Liver (tissue), 9 donors: Measurements from ENCODE around the gene CDH16. TPM values are rescaled to one million over a fixed set of nuclear protein-coding genes. Genes with fewer than 3 reads are reported as not detected.
"Not testable (repeated sequence)": the region's sequence is repeated elsewhere in the genome, so short reads cannot be mapped to it uniquely, and the experiment has no call there.

Experiments
- DNase-seq: peaks from one replicate; pipeline ENCODE4 v3.0.0-alpha.2; 2017; ENCODE audit warnings: low spot score
- H3K27ac ChIP-seq, 2 donors: one replicate each; pipeline ENCODE4 v1.7.0; 2013; ENCODE audit warnings: inconsistent platforms in 2 of 2, low read length in 2 of 2, control low read depth in 1 of 2, low read depth in 1 of 2, mild to moderate bottlenecking in 1 of 2
- H3K27me3 ChIP-seq, 4 donors: one replicate each; pipeline versions ENCODE4 v1.6.1 to v1.7.0; 2013; ENCODE audit warnings: low read length in 3 of 4, inconsistent platforms in 1 of 4, mild to moderate bottlenecking in 1 of 4, moderate library complexity in 1 of 4; ENCODE audit not compliant: control insufficient read depth in 4 of 4, insufficient read depth in 4 of 4
- H3K36me3 ChIP-seq, 4 donors: one replicate each; pipeline versions ENCODE4 v1.6.1 to v1.7.0; 2013; ENCODE audit warnings: low read length in 3 of 4, mild to moderate bottlenecking in 3 of 4, low read depth in 1 of 4, moderate library complexity in 1 of 4; ENCODE audit not compliant: control insufficient read depth in 4 of 4, insufficient read depth in 3 of 4
- H3K4me1 ChIP-seq, 4 donors: one replicate each; pipeline versions ENCODE4 v1.6.1 to v1.7.0; 2013; ENCODE audit warnings: low read length in 3 of 4, mild to moderate bottlenecking in 3 of 4, moderate library complexity in 1 of 4; ENCODE audit not compliant: control insufficient read depth in 4 of 4, insufficient read depth in 4 of 4
- H3K4me3 ChIP-seq, 3 donors: one replicate each; pipeline versions ENCODE4 v1.6.1 to v1.7.0; 2013; ENCODE audit warnings: low read length in 3 of 3, control low read depth in 1 of 3, low read depth in 1 of 3, mild to moderate bottlenecking in 1 of 3
- H3K9ac ChIP-seq, 2 donors: one replicate each; pipeline ENCODE4 v1.7.0; 2013; ENCODE audit warnings: low read length in 2 of 2, mild to moderate bottlenecking in 2 of 2, moderate library complexity in 2 of 2, control low read depth in 1 of 2, low read depth in 1 of 2
- H3K9me3 ChIP-seq, 4 donors: one replicate each; pipeline versions ENCODE4 v1.6.1 to v1.7.0; 2013; ENCODE audit warnings: low read length in 3 of 4; ENCODE audit not compliant: control insufficient read depth in 4 of 4
- ATF3 ChIP-seq: IDR thresholded peaks from 2 replicates; pipeline ENCODE4 v1.6.1; 2016; ENCODE audit warnings: antibody characterized with exemption
- CTCF ChIP-seq: fragments of 150-350 bp; IDR thresholded peaks from 2 replicates; pipeline ENCODE4 v1.5.1; 2017; ENCODE audit warnings: improper control_type of control experiment, low read depth, low read length; ENCODE audit not compliant: missing input control
- EGR1 ChIP-seq, 2 donors: IDR thresholded peaks; 2 replicates each; pipeline ENCODE4 v1.6.1; 2016 to 2018; ENCODE audit warnings: antibody characterized with exemption in 2 of 2, low read depth in 2 of 2
- FOXA1 ChIP-seq: IDR thresholded peaks from 2 replicates; pipeline ENCODE4 v1.6.1; 2016; ENCODE audit warnings: antibody characterized with exemption
- FOXA2 ChIP-seq: IDR thresholded peaks from 2 replicates; pipeline ENCODE4 v1.6.1; 2016; ENCODE audit warnings: antibody characterized with exemption
- GABPA ChIP-seq, 2 donors: IDR thresholded peaks in 1 of 2; conservative IDR thresholded peaks in 1 of 2; 2 replicates each; pipeline ENCODE4 v1.6.1; 2016; ENCODE audit warnings: antibody characterized with exemption in 2 of 2, mild to moderate bottlenecking in 1 of 2, moderate library complexity in 1 of 2
- HNF4A ChIP-seq, 2 donors: conservative IDR thresholded peaks; 2 replicates each; pipeline ENCODE4 v1.6.1; 2016; ENCODE audit warnings: antibody characterized with exemption in 2 of 2, mild to moderate bottlenecking in 2 of 2
- HNF4G ChIP-seq: IDR thresholded peaks from 2 replicates; pipeline ENCODE4 v1.6.1; 2016; ENCODE audit warnings: antibody characterized with exemption
- JUND ChIP-seq, 2 donors: IDR thresholded peaks; 2 replicates each; pipeline ENCODE4 v1.6.1; 2016; ENCODE audit warnings: antibody characterized with exemption in 2 of 2
- NR2F2 ChIP-seq: IDR thresholded peaks from 2 replicates; pipeline ENCODE4 v1.6.1; 2016; ENCODE audit warnings: antibody characterized with exemption
- RAD21 ChIP-seq, 2 donors: IDR thresholded peaks; 2 replicates each; pipeline ENCODE4 v1.6.1; 2016; ENCODE audit warnings: antibody characterized with exemption in 2 of 2, mild to moderate bottlenecking in 2 of 2
- RXRA ChIP-seq, 2 donors: IDR thresholded peaks; 2 replicates each; pipeline ENCODE4 v1.6.1; 2017 to 2018; ENCODE audit warnings: antibody characterized with exemption in 2 of 2, mild to moderate bottlenecking in 1 of 2
- SP1 ChIP-seq: IDR thresholded peaks from 2 replicates; pipeline ENCODE4 v1.6.1; 2018; ENCODE audit warnings: antibody characterized with exemption, mild to moderate bottlenecking
- TAF1 ChIP-seq: conservative IDR thresholded peaks from 2 replicates; pipeline ENCODE4 v1.6.1; 2016; ENCODE audit warnings: antibody characterized with exemption, mild to moderate bottlenecking
- YY1 ChIP-seq: IDR thresholded peaks from 2 replicates; pipeline ENCODE4 v1.6.1; 2016; ENCODE audit warnings: antibody characterized with exemption, mild to moderate bottlenecking
- WGBS: extraction: QIAGEN DNeasy Blood & Tissue Kit; methylation state at CpG from one replicate; pipeline ENCODE4 v1.1.7; 2013; 5-methylcytosine and 5-hydroxymethylcytosine counted together
- polyA plus RNA-seq, 2 donors: library from polyadenylated mRNA; stranded (reverse) in 1 of 2; unstranded in 1 of 2; fragments of 200-250 nt in 1 of 2; fragments of >200 nt in 1 of 2; fragmentation: Nextera tagmentation in 1 of 2; extraction: Ambion mirVana in 1 of 2; gene quantifications; one replicate each; pipeline versions ENCODE4 v1.2.1 to v1.2.3, GENCODE V29; 2013 to 2015
- total RNA-seq, 2 donors: library from RNA; depleted of rRNA; stranded (reverse); fragments of >200 nt; gene quantifications; one replicate each; pipeline ENCODE4 v1.2.3, GENCODE V29; 2014
- TF ChIP-seq, protein P1 (sequence below): IDR thresholded peaks from 2 replicates; pipeline ENCODE4 v1.6.1; 2016; ENCODE audit warnings: antibody characterized with exemption
- TF ChIP-seq, protein P2 (sequence below): IDR thresholded peaks from 2 replicates; pipeline ENCODE4 v1.6.1; 2016; ENCODE audit warnings: antibody characterized with exemption
- donor health status: healthy.
- donor health status: healthy.
- donor health status: healthy.
- donor health status: healthy.
- donor health status: healthy.

Gene CDH16
- total and polyA plus RNA-seq, 4 donors, result 0.56 TPM; not detected in 3

- Histone ChIP-seq H3K36me3 (no peaks in the 10 kb centered on the region), H3K27me3 (no peaks in the 10 kb centered on the region), H3K9ac (no peak overlapping the region), H3K4me1 (peaks cover 0 to 9% (median 3%) of the 10 kb centered on the region in 4 donors), H3K27ac (no peak overlapping the region), H3K9me3 (no peaks in the 10 kb centered on the region), H3K4me3 (no peak overlapping the region)
- no peak for DNase-seq
- TF ChIP-seq, protein P1, sequence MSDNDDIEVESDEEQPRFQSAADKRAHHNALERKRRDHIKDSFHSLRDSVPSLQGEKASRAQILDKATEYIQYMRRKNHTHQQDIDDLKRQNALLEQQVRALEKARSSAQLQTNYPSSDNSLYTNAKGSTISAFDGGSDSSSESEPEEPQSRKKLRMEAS, result no peak
- no peak for TF ChIP-seq NR2F2
- no peak for TF ChIP-seq HNF4G
- TF ChIP-seq RAD21 (IDR thresholded peaks at IDR 0.05), result no peak
- TF ChIP-seq GABPA (IDR thresholded peaks at IDR 0.05 in 1 of 2, conservative IDR thresholded peaks at IDR 0.05 in 1 of 2), result no peak
- TF ChIP-seq CTCF, result no peak
- no peak for TF ChIP-seq SP1
- TF ChIP-seq JUND (IDR thresholded peaks at IDR 0.05), result no peak
- TF ChIP-seq TAF1, result no peak
- no peak for TF ChIP-seq YY1
- TF ChIP-seq RXRA (IDR thresholded peaks at IDR 0.05), result no peak
- no peak for TF ChIP-seq FOXA2
- TF ChIP-seq FOXA1, result no peak
- TF ChIP-seq EGR1 (IDR thresholded peaks at IDR 0.05; ENCODE audit: low read depth in 2 of 2), result no peak
- no peak for TF ChIP-seq HNF4A (conservative IDR thresholded peaks at IDR 0.05)
- no peak for TF ChIP-seq ATF3
- WGBS, result 60% methylated on average over 3 of the region's 3 CpGs
These were observed 46.8 kb downstream of the CDH16 start for GRCh38 chr16:66871840-66872239.

- not testable (repeated sequence) for H3K9ac ChIP-seq, H3K9me3 ChIP-seq, H3K4me3 ChIP-seq, H3K27me3 ChIP-seq, H3K4me1 ChIP-seq, DNase-seq, H3K36me3 ChIP-seq, H3K27ac ChIP-seq
- 86% methylated on average over 2 of the region's 2 CpGs for WGBS
These were observed 47.3 kb downstream of the CDH16 start for GRCh38 chr16:66871363-66871762.

- Histone ChIP-seq H3K4me1 (peaks cover 0 to 9% (median 3%) of the 10 kb centered on the region in 4 donors), H3K9ac (no peak overlapping the region), H3K36me3 (no peaks in the 10 kb centered on the region), H3K27ac (no peak overlapping the region), H3K4me3 (no peak overlapping the region), H3K9me3 (no peaks in the 10 kb centered on the region), H3K27me3 (no peaks in the 10 kb centered on the region)
- 92% methylated on average over 1 of the region's 1 CpG for WGBS
- DNase-seq, result no peak
- TF ChIP-seq ATF3 (no peak), NR2F2 (no peak), CTCF (no peak), RXRA (IDR thresholded peaks at IDR 0.05) (no peak), GABPA (IDR thresholded peaks at IDR 0.05 in 1 of 2, conservative IDR thresholded peaks at IDR 0.05 in 1 of 2) (no peak), TAF1 (no peak), JUND (IDR thresholded peaks at IDR 0.05) (no peak), FOXA1 (no peak), RAD21 (IDR thresholded peaks at IDR 0.05) (no peak), HNF4G (no peak), HNF4A (conservative IDR thresholded peaks at IDR 0.05) (no peak), FOXA2 (no peak), EGR1 (IDR thresholded peaks at IDR 0.05; ENCODE audit: low read depth in 2 of 2) (no peak)
- TF ChIP-seq, protein P1, result no peak
- TF ChIP-seq, protein P2, sequence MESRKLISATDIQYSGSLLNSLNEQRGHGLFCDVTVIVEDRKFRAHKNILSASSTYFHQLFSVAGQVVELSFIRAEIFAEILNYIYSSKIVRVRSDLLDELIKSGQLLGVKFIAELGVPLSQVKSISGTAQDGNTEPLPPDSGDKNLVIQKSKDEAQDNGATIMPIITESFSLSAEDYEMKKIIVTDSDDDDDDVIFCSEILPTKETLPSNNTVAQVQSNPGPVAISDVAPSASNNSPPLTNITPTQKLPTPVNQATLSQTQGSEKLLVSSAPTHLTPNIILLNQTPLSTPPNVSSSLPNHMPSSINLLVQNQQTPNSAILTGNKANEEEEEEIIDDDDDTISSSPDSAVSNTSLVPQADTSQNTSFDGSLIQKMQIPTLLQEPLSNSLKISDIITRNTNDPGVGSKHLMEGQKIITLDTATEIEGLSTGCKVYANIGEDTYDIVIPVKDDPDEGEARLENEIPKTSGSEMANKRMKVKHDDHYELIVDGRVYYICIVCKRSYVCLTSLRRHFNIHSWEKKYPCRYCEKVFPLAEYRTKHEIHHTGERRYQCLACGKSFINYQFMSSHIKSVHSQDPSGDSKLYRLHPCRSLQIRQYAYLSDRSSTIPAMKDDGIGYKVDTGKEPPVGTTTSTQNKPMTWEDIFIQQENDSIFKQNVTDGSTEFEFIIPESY, result no peak
These were observed 49.3 kb downstream of the CDH16 start for GRCh38 chr16:66869424-66869823.
